Muscle of leg (tissue), 11 donors: ENCODE results near the gene GPS1. TPM values are rescaled to one million over a fixed set of nuclear protein-coding genes. Genes with fewer than 3 reads are reported as not detected.

Experiments used
- DNase-seq: peaks from one replicate; pipeline ENCODE4 v3.0.0; 2013
- H3K27ac ChIP-seq: one replicate; pipeline ENCODE4 v1.5.1; 2013; ENCODE audit warnings: mild to moderate bottlenecking, low read length, control low read depth
- H3K27me3 ChIP-seq: one replicate; pipeline ENCODE4 v1.6.1; 2013; ENCODE audit warnings: low read length; ENCODE audit not compliant: control insufficient read depth, insufficient read depth
- H3K36me3 ChIP-seq: one replicate; pipeline ENCODE4 v1.6.1; 2013; ENCODE audit warnings: low read length; ENCODE audit not compliant: control insufficient read depth, insufficient read depth
- H3K4me1 ChIP-seq: one replicate; pipeline ENCODE4 v1.6.1; 2013; ENCODE audit warnings: low read length; ENCODE audit not compliant: control insufficient read depth, insufficient read depth
- H3K4me3 ChIP-seq: one replicate; pipeline ENCODE4 v1.5.1; 2013; ENCODE audit warnings: low read length, control low read depth
- H3K9me3 ChIP-seq: replicated peaks from 2 replicates; pipeline ENCODE4 v1.6.1; 2013; ENCODE audit warnings: low read depth, low read length; ENCODE audit not compliant: control insufficient read depth
- WGBS: methylation state at CpG from one replicate; pipeline ENCODE4 v1.1.5; 2013; ENCODE audit warnings: missing lambda C conversion rate; ENCODE audit not compliant: insufficient coverage; 5-methylcytosine and 5-hydroxymethylcytosine counted together
- polyA plus RNA-seq, 8 donors: library from polyadenylated mRNA; unstranded; fragments of 120-200 nt; gene quantifications; one replicate each; pipeline versions ENCODE4 v1.2.1 to v1.2.3, GENCODE V29; 2013; ENCODE audit warnings: inconsistent platforms in 1 of 8, low replicate concordance in 1 of 8; ENCODE audit not compliant: insufficient read length in 8 of 8, insufficient read depth in 1 of 8
- total RNA-seq: library from RNA; stranded (reverse); fragments of 120-200 nt; gene quantifications from one replicate; pipeline ENCODE4 v1.2.4, GENCODE V29; 2013

The GPS1 gene
- total and polyA plus RNA-seq, 9 donors, result 68.1 to 87.7 (median 76.7) TPM

DNA sequence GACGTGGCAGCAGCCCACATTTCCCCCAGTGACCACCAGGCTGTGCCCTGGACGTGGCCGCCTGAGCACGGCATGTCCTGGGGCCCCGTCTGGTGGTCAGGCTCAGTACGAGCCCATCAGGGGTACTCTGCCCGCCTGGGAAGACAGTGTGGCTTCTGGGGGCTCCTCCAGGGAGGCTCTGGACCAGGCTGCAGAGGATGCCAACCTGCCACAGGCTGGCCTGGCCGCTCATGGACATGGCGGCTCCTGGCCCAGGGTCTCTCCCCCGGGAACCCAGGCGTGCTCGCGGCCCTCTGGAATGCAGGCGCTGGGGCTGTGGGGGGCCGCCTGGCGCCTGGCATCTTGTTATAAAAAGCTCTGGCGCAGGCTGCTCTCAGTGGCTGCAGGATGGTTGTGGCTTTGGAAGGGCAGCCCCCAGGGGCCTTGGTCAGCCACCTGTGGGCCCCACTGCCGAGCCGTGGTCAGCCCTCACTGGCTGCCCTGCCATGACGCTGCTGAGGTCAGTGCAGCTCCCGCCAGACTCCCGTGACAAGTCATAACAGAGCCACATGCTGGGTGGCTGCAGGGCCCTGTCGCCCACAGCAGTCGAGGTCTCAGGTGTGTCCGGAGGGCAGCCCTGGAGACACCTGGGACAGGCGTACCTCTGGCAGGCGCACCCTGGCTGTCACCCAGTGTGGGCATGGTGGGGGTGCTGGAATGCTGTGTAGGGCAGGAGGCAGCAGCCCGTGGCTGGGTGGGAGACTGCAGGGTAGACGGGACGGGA lies 44.0 kb upstream of the GPS1 start:
- Histone ChIP-seq H3K4me1 (peaks cover 40% of the 10 kb centered on the region), H3K27me3 (no peaks in the 10 kb centered on the region), H3K27ac (no peak overlapping the region), H3K36me3 (peaks cover 16% of the 10 kb centered on the region), H3K9me3 (no peaks in the 10 kb centered on the region), H3K4me3 (no peak overlapping the region)
- 73% methylated on average over 27 of the region's 30 CpGs for WGBS
- DNase-seq, result no peak

DNA sequence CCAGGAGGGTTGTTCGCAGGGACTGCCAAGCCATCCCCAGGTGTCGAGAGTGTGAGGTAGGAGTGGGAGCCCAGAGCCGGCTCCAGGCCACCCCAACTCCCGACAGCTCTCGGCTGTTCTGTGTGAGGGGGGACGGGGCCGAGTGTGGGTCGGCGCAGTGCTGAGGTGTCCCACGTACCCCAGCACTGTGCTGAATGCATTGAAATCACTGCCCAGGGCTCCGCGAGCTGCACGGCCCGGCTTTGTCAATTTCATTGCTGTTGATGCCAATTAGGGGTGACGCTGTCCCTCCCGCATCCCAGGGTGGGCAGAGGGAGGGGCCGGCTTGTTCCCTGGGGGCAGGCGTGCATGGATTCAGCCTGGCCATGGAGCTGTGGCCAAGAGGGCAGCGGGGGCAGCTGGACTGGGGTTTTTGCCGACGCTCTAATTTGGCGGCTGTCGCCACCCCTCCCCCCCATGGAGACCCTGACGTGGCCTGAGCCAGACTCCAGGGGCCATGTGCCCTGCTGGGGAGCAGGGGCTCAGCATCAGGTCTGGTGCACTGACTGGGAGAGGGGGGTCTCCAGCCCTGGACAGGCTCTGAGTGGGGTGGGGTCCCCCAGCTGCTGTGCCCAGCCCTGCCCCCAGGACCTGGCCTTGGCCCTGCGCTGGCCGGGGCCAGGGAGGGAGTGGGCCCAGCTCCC lies 43.3 kb upstream of the GPS1 start:
- peaks cover 16% of the 10 kb centered on the region for H3K36me3 ChIP-seq
- no peaks in the 10 kb centered on the region for H3K27me3 ChIP-seq
- H3K9me3 ChIP-seq, result no peaks in the 10 kb centered on the region
- 56% methylated on average over 22 of the region's 26 CpGs for WGBS
- H3K4me3 ChIP-seq, result no peak overlapping the region
- peaks cover 43% of the 10 kb centered on the region for H3K4me1 ChIP-seq
- DNase-seq, result no peak
- H3K27ac ChIP-seq, result no peak overlapping the region

DNA sequence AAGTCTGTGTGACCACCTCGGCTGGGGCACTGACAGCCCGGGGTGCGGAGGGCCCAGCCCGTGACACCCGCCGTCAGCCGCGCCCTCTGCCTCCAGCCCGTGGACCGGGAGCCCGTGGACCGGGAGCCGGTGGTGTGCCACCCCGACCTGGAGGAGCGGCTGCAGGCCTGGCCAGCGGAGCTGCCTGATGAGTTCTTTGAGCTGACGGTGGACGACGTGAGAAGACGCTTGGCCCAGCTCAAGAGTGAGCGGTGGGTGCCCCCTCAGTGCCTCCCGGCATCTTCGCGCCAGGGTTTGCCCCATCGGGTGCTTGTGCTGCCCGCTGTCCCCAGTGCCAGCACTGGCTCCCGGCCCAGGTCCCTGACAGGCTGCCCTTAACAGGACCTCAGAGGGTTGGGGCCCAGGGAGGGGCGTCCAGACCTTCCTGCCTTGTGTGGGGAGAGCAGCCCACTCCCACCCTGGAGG lies 42.7 kb upstream of the GPS1 start:
- Histone ChIP-seq H3K27ac (no peak overlapping the region), H3K9me3 (no peaks in the 10 kb centered on the region), H3K4me1 (peaks cover 38% of the 10 kb centered on the region), H3K4me3 (no peak overlapping the region), H3K27me3 (no peaks in the 10 kb centered on the region), H3K36me3 (peaks cover 16% of the 10 kb centered on the region)
- 90% methylated on average over 27 of the region's 28 CpGs for WGBS
- DNase-seq, result no peak

DNA sequence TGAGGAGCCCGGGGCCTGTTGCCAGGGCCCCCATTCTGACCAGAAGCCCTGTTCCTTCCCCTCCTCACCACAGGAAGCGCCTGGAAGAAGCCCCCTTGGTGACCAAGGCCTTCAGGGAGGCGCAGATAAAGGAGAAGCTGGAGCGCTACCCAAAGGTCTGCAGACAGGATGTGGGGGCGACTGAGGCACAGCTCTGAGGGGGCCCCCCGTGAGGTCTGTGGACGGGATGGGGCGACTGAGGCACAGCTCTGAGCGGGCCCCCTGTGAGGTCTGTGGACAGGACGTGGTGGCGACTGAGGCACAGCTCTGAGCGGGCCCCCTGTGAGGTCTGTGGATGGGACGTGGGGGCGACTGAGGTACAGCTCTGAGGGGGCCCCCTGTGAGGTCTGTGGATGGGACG lies 42.3 kb upstream of the GPS1 start:
- H3K36me3 ChIP-seq, result peaks cover 14% of the 10 kb centered on the region
- H3K27ac ChIP-seq, result no peak overlapping the region
- no peak overlapping the region for H3K4me3 ChIP-seq
- 81% methylated on average over 14 of the region's 15 CpGs for WGBS
- no peak for DNase-seq
- no peaks in the 10 kb centered on the region for H3K27me3 ChIP-seq
- peaks cover 34% of the 10 kb centered on the region for H3K4me1 ChIP-seq
- H3K9me3 ChIP-seq, result no peaks in the 10 kb centered on the region

DNA sequence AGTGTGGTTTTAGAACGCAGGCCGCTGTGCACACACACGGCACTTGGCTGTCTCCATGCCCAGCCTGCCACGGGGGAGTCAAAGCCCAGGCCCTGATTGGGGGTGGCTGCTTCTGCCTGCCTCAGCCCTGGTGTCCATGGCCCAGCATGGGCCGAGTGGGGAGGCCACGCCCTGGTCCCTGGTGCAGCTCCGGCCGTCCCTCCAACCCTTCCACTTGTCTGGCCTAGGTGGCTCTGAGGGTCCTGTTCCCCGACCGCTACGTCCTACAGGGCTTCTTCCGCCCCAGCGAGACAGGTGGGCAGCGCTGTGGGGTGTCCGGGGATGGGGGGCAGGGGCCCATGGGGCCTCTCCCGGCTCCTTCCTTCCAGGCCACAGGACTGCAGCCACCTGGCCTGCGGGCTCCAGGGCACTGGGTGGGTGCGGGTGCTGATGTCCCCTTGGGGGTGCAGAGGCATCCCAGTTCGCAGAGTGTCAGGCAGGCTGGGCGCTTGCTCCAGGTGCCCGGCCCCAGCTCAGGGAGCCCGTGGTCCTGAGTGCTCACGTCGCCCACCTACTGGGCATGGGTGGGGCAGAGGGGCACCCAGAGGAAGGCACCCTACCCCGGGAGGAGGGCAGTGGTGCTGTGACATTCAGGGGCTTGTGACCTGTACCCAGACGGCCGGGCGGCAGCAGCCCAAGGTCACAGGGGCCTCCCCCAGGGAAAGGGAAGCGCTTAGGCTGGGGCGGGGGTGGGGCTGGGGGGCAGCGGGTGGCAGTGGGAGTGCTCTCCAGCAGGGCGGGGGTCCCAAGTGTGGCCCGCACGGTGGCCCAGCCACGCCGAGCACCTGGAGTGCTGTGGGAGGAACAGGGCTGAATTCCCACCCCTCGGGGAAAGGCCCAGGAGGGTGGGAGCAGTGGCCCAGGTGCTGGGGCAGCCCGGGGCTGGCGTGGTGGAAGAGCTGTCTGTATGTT lies 40.8 kb upstream of the GPS1 start:
- DNase-seq, result no peak
- H3K27ac ChIP-seq, result no peak overlapping the region
- peaks cover 31% of the 10 kb centered on the region for H3K4me1 ChIP-seq
- no peaks in the 10 kb centered on the region for H3K9me3 ChIP-seq
- H3K27me3 ChIP-seq, result no peaks in the 10 kb centered on the region
- WGBS, result 90% methylated on average over 33 of the region's 39 CpGs
- H3K36me3 ChIP-seq, result peaks cover 9% of the 10 kb centered on the region
- no peak overlapping the region for H3K4me3 ChIP-seq

DNA sequence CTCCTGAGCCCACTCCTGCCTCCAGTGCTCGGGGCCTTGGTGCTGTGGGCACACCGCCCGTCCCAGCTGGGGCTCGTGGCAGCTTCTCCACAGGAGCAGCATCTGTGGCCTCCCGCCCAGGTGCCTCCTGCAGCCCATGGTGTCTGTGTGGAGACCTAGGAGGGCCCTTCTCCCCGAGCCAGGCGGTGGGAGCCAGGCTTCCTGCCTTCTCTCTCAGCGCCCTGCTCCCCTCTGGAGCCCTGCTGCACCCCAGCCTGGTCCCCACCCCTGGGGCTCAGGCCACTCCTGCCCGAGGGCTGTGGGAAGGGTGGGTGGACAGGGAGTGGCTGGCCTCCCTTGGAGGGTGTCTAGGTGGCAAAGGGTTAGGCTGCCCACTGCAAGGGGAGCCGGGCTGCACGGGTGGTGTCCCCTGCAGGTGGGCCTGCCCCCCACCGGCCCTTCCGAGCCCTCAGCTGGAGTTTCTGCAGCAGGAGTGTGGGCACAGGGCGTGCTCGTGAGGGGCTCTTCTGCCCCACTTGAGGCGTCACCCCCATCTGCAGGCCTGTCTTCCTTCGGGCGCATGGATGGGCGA lies 40.0 kb upstream of the GPS1 start:
- peaks cover 9% of the 10 kb centered on the region for H3K36me3 ChIP-seq
- DNase-seq, result no peak
- no peak overlapping the region for H3K27ac ChIP-seq
- H3K9me3 ChIP-seq, result no peaks in the 10 kb centered on the region
- no peaks in the 10 kb centered on the region for H3K27me3 ChIP-seq
- 82% methylated on average over 14 of the region's 19 CpGs for WGBS
- H3K4me1 ChIP-seq, result peaks cover 22% of the 10 kb centered on the region
- no peak overlapping the region for H3K4me3 ChIP-seq

DNA sequence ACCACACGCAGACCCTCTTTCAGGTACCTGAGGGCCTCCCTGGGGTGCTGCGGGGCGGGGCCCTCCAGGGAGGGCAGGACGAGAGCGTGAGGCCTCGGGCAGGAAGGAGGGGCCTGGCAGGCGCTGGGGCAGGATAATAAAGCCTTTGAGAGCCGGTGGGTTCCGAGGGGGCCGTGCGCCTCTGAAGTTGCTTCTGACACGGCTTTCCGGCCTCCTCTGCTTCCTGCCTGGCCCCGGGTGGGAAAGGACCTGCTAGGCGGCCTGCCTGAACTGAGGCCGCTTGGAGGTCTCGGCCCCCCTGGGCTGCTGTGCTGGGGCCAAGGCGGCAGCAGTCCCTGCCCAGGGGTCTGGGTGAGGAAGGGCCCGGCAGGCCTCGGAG lies 39.4 kb upstream of the GPS1 start:
- Histone ChIP-seq H3K9me3 (no peaks in the 10 kb centered on the region), H3K27me3 (no peaks in the 10 kb centered on the region), H3K4me1 (peaks cover 17% of the 10 kb centered on the region), H3K4me3 (no peak overlapping the region), H3K27ac (no peak overlapping the region), H3K36me3 (peaks cover 13% of the 10 kb centered on the region)
- no peak for DNase-seq
- WGBS, result 29% methylated on average over 20 of the region's 20 CpGs

DNA sequence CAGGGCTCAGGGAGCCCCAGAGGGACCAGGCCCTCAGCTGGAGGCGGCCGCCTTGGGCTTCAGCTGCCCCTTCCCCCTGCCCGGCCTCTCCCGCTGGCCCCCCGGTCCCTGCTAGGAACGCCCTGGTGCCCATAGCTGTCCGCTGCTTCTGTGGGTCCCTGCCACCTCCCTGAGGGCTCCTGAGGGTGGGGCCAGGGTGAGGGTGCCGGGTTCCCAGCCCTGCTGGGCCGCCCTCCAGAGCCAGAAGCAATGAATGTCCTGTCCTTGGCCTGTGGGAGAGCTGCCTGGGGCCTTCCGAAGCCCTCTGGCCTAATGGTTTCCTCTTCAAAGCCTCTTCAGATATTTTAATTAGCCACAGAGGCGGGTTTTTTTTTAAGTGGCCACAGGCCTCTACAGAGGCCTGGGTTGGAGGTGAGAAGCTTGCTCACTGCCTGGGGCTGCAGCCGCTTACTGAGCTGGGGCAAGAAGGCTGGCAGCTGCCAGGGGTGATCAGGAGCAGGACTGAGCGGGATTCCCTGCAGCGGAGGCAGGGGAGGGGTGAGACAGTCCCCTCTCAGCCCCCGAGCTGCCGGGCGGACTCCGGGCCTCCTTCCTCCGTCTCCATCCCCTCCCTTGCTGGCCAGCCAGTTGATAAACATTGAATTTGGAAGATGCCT lies 38.9 kb upstream of the GPS1 start:
- Histone ChIP-seq H3K4me3 (no peak overlapping the region), H3K4me1 (peaks cover 13% of the 10 kb centered on the region), H3K9me3 (no peaks in the 10 kb centered on the region), H3K27me3 (no peaks in the 10 kb centered on the region), H3K27ac (peak overlapping the region; percentile 62), H3K36me3 (peaks cover 19% of the 10 kb centered on the region)
- 69% methylated on average over 7 of the region's 19 CpGs for WGBS
- no peak for DNase-seq

DNA sequence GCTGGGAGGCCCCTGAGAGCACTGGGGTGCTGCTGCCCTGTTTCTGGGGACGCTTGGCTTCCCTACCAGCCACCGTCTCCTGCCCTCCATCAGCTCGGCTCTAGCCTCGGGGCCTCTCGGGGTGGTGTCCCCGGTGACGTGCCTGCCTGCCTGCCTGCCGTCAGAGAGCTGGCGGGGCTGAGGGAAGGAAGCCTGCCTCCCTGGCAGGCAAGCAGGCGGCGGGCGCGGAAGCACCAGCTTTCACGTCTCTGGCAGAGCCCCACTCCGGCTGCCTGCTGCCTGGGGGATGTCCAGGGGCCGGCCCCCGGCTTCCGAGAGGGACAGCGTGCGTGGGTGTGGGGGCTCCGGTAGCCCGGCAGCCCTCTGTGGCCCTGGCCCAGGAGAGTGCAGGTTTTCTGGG lies 38.4 kb upstream of the GPS1 start:
- no peak overlapping the region for H3K4me3 ChIP-seq
- H3K9me3 ChIP-seq, result no peaks in the 10 kb centered on the region
- WGBS, result 55% methylated on average over 22 of the region's 22 CpGs
- peaks cover 17% of the 10 kb centered on the region for H3K4me1 ChIP-seq
- peak overlapping the region; percentile 62 for H3K27ac ChIP-seq
- peaks cover 24% of the 10 kb centered on the region for H3K36me3 ChIP-seq
- H3K27me3 ChIP-seq, result no peaks in the 10 kb centered on the region
- DNase-seq, result peak; percentile 50
